ENCODE results near the gene RRAS2.

Gene RRAS2

DNA sequence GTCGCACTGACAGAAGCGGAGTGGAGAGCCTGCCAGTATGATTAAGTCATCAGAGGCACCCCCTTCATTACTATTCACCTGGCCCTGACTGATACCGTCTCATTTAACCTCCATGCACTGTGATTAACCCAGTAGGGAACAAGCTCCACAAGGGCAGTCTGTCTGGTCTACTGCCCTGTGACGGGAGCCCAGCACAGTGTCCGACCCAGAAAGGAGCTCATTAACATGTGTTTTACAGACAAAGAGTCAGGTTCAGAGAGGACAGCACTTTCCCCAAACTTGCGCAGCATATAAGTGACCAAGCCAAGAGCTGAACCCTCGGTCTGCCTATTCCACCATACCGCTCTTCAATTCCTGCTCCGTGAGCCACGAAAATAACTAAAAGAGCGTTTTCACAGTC lies 129.5 kb downstream of the RRAS2 start:
- no peak for DNase-seq

GRCh38 chr11:14228356-14228755 lies 130.6 kb downstream of the RRAS2 start:
- no peak for DNase-seq

All from anterior cingulate cortex (tissue), 58 donors.